Heart left ventricle (tissue), 13 donors: ENCODE results near the gene NUDT3.

ENCODE experiments used
- POLR2A ChIP-seq, 2 donors: fragments of 450-650 bp; IDR thresholded peaks; one replicate each; pipeline ENCODE4 v1.6.1; 2017; ENCODE audit warnings: antibody characterized with exemption in 2 of 2, mild to moderate bottlenecking in 2 of 2, moderate library complexity in 2 of 2
- TF ChIP-seq, protein P1 (sequence below), 12 donors: fragments of 200-600 bp; sonication (generic) in 4 of 12; IDR thresholded peaks; one replicate each; pipeline versions ENCODE4 v1.5.0 to v1.8.0; 2018 to 2022; ENCODE audit warnings: antibody characterized with exemption in 12 of 12, mild to moderate bottlenecking in 5 of 12
- donor health status: ischemic (EF 13 %, LVEDD 7.1; RV severe dilation, severe dysfunction).
- donor health status: DM: no; HTN: yes; CAD: no.
- donor health status: DM: no; HTN: no; CAD: no.
- donor health status: ischemic (EF 25% LVEDD 6.9; RV normal size, moderate dysfunction).
- donor health status: ischemic (EF 25% LVEDD 5.7; RV mildly dilated, moderate dysfunction).
- donor health status: ischemic (EF 35%, LVEDD 5.7; RV mildly dilated, moderate dysfunction).
- donor health status: nonischemic (EF 11% LVEDD 7.7; RV severe dilation, severe dysfunction).
- donor health status: DM: yes; HTN: yes; CAD: no.
- donor health status: PGD.
- donor health status: ischemic (EF 29% LVEDD 5.4; RV normal size, mild dysfunction).
- donor health status: nonischemic (EF 23%, LVEDD 6.1; RV moderate dilation, normal function).

- TF ChIP-seq, protein P1, sequence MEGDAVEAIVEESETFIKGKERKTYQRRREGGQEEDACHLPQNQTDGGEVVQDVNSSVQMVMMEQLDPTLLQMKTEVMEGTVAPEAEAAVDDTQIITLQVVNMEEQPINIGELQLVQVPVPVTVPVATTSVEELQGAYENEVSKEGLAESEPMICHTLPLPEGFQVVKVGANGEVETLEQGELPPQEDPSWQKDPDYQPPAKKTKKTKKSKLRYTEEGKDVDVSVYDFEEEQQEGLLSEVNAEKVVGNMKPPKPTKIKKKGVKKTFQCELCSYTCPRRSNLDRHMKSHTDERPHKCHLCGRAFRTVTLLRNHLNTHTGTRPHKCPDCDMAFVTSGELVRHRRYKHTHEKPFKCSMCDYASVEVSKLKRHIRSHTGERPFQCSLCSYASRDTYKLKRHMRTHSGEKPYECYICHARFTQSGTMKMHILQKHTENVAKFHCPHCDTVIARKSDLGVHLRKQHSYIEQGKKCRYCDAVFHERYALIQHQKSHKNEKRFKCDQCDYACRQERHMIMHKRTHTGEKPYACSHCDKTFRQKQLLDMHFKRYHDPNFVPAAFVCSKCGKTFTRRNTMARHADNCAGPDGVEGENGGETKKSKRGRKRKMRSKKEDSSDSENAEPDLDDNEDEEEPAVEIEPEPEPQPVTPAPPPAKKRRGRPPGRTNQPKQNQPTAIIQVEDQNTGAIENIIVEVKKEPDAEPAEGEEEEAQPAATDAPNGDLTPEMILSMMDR (IDR thresholded peaks at IDR 0.05), result no peak
- TF ChIP-seq POLR2A (IDR thresholded peaks at IDR 0.05), result no peak
Observed at GRCh38 chr6:34391473-34391785, 1.0 kb downstream of the NUDT3 start.
